ENCODE measurements around the gene PHF2. TPM values are rescaled to one million over a fixed set of nuclear protein-coding genes. Genes with fewer than 3 reads are reported as not detected.

The PHF2 gene
- total RNA-seq, 2 donors from 2014 or later: 22.7 to 23.4 TPM

- no peak for DNase-seq
- H3K4me3 ChIP-seq: no peak overlapping the region
- H3K27ac ChIP-seq: no peak overlapping the region
- H3K4me1 ChIP-seq: peaks cover 6% of the 10 kb centered on the region
- H3K27me3 ChIP-seq: no peaks in the 10 kb centered on the region
- intact Hi-C loops (cut with DNase I): no loop called here
- H3K9me3 ChIP-seq: no peaks in the 10 kb centered on the region
- no peak overlapping the region for H3K9ac ChIP-seq (ENCODE audit: low read depth in 2 of 2, low read length in 2 of 2)
- TF ChIP-seq, protein P1, sequence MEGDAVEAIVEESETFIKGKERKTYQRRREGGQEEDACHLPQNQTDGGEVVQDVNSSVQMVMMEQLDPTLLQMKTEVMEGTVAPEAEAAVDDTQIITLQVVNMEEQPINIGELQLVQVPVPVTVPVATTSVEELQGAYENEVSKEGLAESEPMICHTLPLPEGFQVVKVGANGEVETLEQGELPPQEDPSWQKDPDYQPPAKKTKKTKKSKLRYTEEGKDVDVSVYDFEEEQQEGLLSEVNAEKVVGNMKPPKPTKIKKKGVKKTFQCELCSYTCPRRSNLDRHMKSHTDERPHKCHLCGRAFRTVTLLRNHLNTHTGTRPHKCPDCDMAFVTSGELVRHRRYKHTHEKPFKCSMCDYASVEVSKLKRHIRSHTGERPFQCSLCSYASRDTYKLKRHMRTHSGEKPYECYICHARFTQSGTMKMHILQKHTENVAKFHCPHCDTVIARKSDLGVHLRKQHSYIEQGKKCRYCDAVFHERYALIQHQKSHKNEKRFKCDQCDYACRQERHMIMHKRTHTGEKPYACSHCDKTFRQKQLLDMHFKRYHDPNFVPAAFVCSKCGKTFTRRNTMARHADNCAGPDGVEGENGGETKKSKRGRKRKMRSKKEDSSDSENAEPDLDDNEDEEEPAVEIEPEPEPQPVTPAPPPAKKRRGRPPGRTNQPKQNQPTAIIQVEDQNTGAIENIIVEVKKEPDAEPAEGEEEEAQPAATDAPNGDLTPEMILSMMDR (IDR thresholded peaks at IDR 0.05): no peak
- H3K36me3 ChIP-seq: no peaks in the 10 kb centered on the region
Observed at GRCh38 chr9:93573516-93573828, 2.9 kb upstream of the PHF2 start.

- H3K27me3 ChIP-seq: no peaks in the 10 kb centered on the region
- H3K4me3 ChIP-seq: no peak overlapping the region
- no peak overlapping the region for H3K27ac ChIP-seq
- no peak for DNase-seq
- intact Hi-C loops (cut with DNase I): no loop called here
- H3K9ac ChIP-seq (ENCODE audit: low read depth in 2 of 2, low read length in 2 of 2): no peak overlapping the region
- TF ChIP-seq, protein P1 (IDR thresholded peaks at IDR 0.05): no peak
- no peaks in the 10 kb centered on the region for H3K9me3 ChIP-seq
- peaks cover 6% of the 10 kb centered on the region for H3K4me1 ChIP-seq
- no peaks in the 10 kb centered on the region for H3K36me3 ChIP-seq
Observed at GRCh38 chr9:93574091-93574899, 2.1 kb upstream of the PHF2 start.

GRCh38 chr9:93574900-93575795 is 1.2 kb upstream of the PHF2 start:
- Histone ChIP-seq H3K27ac (peak overlapping the region; percentile 71), H3K4me1 (peaks cover 6% of the 10 kb centered on the region), H3K9ac (ENCODE audit: low read depth in 2 of 2, low read length in 2 of 2) (peak overlapping the region; percentile 84 to 87), H3K36me3 (no peaks in the 10 kb centered on the region), H3K4me3 (peak overlapping the region; percentile 71), H3K27me3 (no peaks in the 10 kb centered on the region), H3K9me3 (no peaks in the 10 kb centered on the region)
- DNase-seq: no peak
- TF ChIP-seq, protein P1 (IDR thresholded peaks at IDR 0.05): no peak
- intact Hi-C loops (cut with DNase I): no loop called here

DNA sequence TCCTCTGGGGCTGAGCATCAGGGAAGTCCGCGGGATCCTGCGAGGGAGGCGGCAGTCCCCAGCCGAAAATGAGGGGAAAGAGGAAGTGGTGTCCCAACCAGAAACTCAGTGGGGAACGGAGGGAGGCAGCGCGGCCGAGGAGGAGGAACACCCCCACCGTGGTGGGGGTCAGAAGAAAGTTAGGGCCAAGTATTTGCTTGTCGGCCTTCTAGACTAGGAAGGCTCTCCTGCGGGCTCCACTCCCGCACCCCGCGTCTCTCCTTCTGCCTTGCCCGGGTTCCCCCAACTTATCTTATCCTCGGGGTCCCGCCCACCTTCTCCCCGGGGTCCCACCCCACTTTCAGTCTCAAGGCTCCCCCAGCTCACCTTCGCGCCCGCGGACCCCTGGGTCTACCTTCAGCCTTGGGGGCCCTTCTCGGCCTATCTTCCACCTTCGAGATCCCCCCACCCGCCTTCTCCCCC is 557 bp upstream of the PHF2 start:
- H3K27ac ChIP-seq: peak overlapping the region; percentile 71
- H3K4me1 ChIP-seq: peaks cover 6% of the 10 kb centered on the region
- no peaks in the 10 kb centered on the region for H3K36me3 ChIP-seq
- peak overlapping the region; percentile 84 to 87 for H3K9ac ChIP-seq (ENCODE audit: low read depth in 2 of 2, low read length in 2 of 2)
- intact Hi-C loops (cut with DNase I): no loop called here
- TF ChIP-seq, protein P1 (IDR thresholded peaks at IDR 0.05): no peak
- peak overlapping the region; percentile 71 for H3K4me3 ChIP-seq
- no peaks in the 10 kb centered on the region for H3K9me3 ChIP-seq
- peak; percentile 54 for DNase-seq
- H3K27me3 ChIP-seq: no peaks in the 10 kb centered on the region

DNA sequence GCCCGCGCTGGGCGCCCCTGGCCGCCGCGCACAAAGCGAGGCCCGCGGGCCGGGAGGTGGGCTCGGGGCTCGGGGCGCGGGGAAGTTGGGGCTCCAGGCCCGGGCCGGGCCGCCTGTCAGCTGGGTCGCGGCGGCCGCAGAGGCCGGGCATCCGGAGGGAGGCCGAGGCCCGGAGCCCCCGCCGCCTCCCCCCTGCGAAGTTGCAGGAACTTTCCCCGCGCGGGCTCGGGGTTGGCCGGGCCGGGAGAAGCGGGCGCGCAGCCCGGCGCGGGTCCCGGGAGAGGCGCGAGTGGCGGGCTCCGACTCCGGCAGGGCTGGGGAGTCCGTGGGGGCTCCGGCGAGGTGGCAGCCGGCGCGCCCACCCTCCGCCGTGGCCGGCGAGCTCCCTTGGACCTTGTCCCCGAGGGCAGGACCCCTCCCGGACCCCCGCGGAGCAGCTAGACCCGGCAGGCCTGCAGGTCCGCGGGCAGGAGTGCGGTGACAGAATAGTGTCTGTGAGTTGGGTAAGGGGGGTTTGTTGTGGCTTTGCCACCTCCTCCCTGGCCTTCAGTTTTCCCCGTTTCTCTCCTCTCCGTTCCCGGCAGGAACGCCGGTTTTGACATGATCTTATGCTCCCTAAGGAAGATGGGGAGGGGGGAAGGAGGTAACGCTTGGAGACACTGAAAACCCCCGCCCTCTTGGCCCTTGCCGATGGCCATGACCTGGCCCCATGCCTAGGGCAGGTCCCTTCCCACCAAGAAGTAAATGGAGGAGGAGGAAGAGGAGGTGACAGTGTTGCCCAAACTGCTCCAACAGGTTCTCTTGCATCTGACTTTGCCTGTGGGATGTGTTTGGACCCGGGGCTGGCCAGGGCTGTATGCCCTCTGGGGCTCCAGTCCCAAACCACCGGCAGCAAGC is 942 bp downstream of the PHF2 start:
- peak; percentile 56 for DNase-seq
- Histone ChIP-seq H3K9ac (ENCODE audit: low read depth in 2 of 2, low read length in 2 of 2) (peak overlapping the region; percentile 84 to 90), H3K4me1 (peaks cover 17% of the 10 kb centered on the region), H3K27me3 (no peaks in the 10 kb centered on the region), H3K27ac (no peak overlapping the region), H3K9me3 (no peaks in the 10 kb centered on the region), H3K36me3 (no peaks in the 10 kb centered on the region), H3K4me3 (peak overlapping the region; percentile 74)
- intact Hi-C loops (cut with DNase I): no loop called here
- TF ChIP-seq, protein P1 (IDR thresholded peaks at IDR 0.05): no peak

All from colonic mucosa (tissue), 4 donors.